Measurements from ENCODE around the gene OR6J1.

Gene OR6J1

GRCh38 chr14:22658946-22659345 lies 14.8 kb upstream of the OR6J1 start:
- DNase-seq (ENCODE audit: extremely low read depth, low read depth) = no peak
- TF ChIP-seq CTCF (IDR thresholded peaks at IDR 0.05; ENCODE audit: low read depth, low read length, missing control alignments) = no peak
- H3K4me3 ChIP-seq (replicated peaks; ENCODE audit: low read depth, low read length) = no peak overlapping the region

GRCh38 chr14:22657861-22658260 lies 13.7 kb upstream of the OR6J1 start:
- TF ChIP-seq CTCF (IDR thresholded peaks at IDR 0.05; ENCODE audit: low read depth, low read length, missing control alignments) = peak; percentile 24
- H3K4me3 ChIP-seq (replicated peaks; ENCODE audit: low read depth, low read length) = no peak overlapping the region
- DNase-seq (ENCODE audit: extremely low read depth, low read depth) = peak; percentile 15

GRCh38 chr14:22656945-22657731 lies 13.0 kb upstream of the OR6J1 start:
- DNase-seq (ENCODE audit: extremely low read depth, low read depth) = no peak
- H3K4me3 ChIP-seq (replicated peaks; ENCODE audit: low read depth, low read length) = no peak overlapping the region
- TF ChIP-seq CTCF (IDR thresholded peaks at IDR 0.05; ENCODE audit: low read depth, low read length, missing control alignments) = no peak

GRCh38 chr14:22656226-22656625 lies 12.1 kb upstream of the OR6J1 start:
- DNase-seq (ENCODE audit: extremely low read depth, low read depth) = no peak
- no peak for TF ChIP-seq CTCF (IDR thresholded peaks at IDR 0.05; ENCODE audit: low read depth, low read length, missing control alignments)
- no peak overlapping the region for H3K4me3 ChIP-seq (replicated peaks; ENCODE audit: low read depth, low read length)

- peak; percentile 93 for TF ChIP-seq CTCF (IDR thresholded peaks at IDR 0.05; ENCODE audit: low read depth, low read length, missing control alignments)
- peak; percentile 67 for DNase-seq (ENCODE audit: extremely low read depth, low read depth)
- no peak overlapping the region for H3K4me3 ChIP-seq (replicated peaks; ENCODE audit: low read depth, low read length)
Observed at GRCh38 chr14:22653012-22653621, 9.0 kb upstream of the OR6J1 start.

- DNase-seq (ENCODE audit: extremely low read depth, low read depth) = no peak
- no peak for TF ChIP-seq CTCF (IDR thresholded peaks at IDR 0.05; ENCODE audit: low read depth, low read length, missing control alignments)
- H3K4me3 ChIP-seq (replicated peaks; ENCODE audit: low read depth, low read length) = no peak overlapping the region
Observed at GRCh38 chr14:22651586-22651985, 7.4 kb upstream of the OR6J1 start.

Data from HFF-Myc (cell line).